GM23248 (cell line): ENCODE measurements around the gene TMCC2.

Experiments used
- EZH2 ChIP-seq: fragments of 200-600 bp; sonication (generic); IDR thresholded peaks from 2 replicates; pipeline ENCODE4 v1.6.1; 2018; ENCODE audit warnings: antibody characterized with exemption, mild to moderate bottlenecking; ENCODE audit not compliant: insufficient read depth, poor library complexity, severe bottlenecking
- EZH2phosphoT487 ChIP-seq: fragments of 200-600 bp; sonication (generic); IDR thresholded peaks from 2 replicates; pipeline ENCODE4 v1.6.1; 2018; ENCODE audit warnings: antibody characterized with exemption, moderate library complexity, mild to moderate bottlenecking, low read depth; ENCODE audit not compliant: insufficient read depth

- no peak for TF ChIP-seq EZH2phosphoT487
- no peak for TF ChIP-seq EZH2
Measured at GRCh38 chr1:205217418-205217817, 10.3 kb upstream of the TMCC2 start.
